SK-N-MC (cell line): ENCODE measurements around the gene SRCAP.
A peak's percentile ranks its signal among the peaks of the same experiment; 100 is the strongest.
"Not testable (repeated sequence)": the region's sequence is repeated elsewhere in the genome, so short reads cannot be mapped to it uniquely, and the experiment has no call there.

Experiments used
- DNase-seq: peaks from one replicate; pipeline ENCODE4 v3.0.0-alpha.2; 2011; ENCODE audit warnings: low read depth, low spot score
- H3K27ac ChIP-seq: fragments of 200-600 bp; sonication (generic); 2 replicates; pipeline ENCODE4 v1.5.1; 2016; ENCODE audit warnings: mixed run types
- H3K36me3 ChIP-seq: fragments of 200-600 bp; sonication (generic); 2 replicates; pipeline ENCODE4 v1.6.1; 2017; ENCODE audit warnings: antibody characterized with exemption, low read length, mixed read lengths; ENCODE audit not compliant: insufficient read depth
- H3K4me3 ChIP-seq: fragments of 200-600 bp; sonication (generic); 2 replicates; pipeline ENCODE4 v1.5.1; 2016
- H3K9ac ChIP-seq: fragments of 200-600 bp; sonication (generic); 2 replicates; pipeline ENCODE4 v1.8.0; 2017; ENCODE audit warnings: mixed run types, mixed read lengths; ENCODE audit not compliant: insufficient read length
- H3K9me3 ChIP-seq: fragments of 200-600 bp; sonication (generic); 2 replicates; pipeline ENCODE4 v1.6.1; 2017; ENCODE audit warnings: low read depth, mild to moderate bottlenecking, antibody characterized with exemption, low read length, moderate library complexity, mixed read lengths
- EZH2 ChIP-seq: fragments of 200-600 bp; sonication (generic); IDR thresholded peaks from one replicate; pipeline ENCODE4 v1.6.1; 2017; ENCODE audit warnings: antibody characterized with exemption
- FOXP2 ChIP-seq: optimal IDR thresholded peaks from 2 replicates; pipeline ENCODE3; 2011; ENCODE audit warnings: mild to moderate bottlenecking, moderate library complexity; ENCODE audit not compliant: insufficient read depth; ENCODE audit errors: extremely low read length, control extremely low read depth
- POLR2AphosphoS5 ChIP-seq: IDR thresholded peaks from 2 replicates; pipeline ENCODE4 v1.6.1; 2012; ENCODE audit warnings: mild to moderate bottlenecking, low read depth, low read length, borderline replicate concordance

Gene SRCAP

DNA sequence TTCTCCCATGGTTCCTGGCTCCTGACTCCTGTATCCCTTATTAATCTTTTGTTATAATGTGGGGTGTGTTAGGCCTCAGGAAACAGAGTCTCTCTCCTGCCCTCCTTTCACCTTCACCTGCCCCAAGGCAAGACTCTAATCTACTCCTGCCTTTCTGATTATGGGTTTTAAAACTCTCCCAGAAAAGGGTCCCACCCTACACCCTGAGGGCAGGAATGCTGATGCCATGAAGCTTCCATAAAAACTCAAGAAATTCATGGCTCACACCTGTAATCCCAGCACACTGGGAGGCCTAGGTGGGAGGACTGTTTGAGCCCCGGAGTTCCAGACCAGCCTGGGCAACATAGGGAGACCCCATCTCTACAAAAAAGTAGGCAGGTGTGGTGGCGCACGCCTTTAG is 18.6 kb upstream of the SRCAP start:
- no peaks in the 10 kb centered on the region for H3K9me3 ChIP-seq
- H3K36me3 ChIP-seq = no peaks in the 10 kb centered on the region
- H3K9ac ChIP-seq = no peak overlapping the region
- TF ChIP-seq EZH2 (no peak), FOXP2 (no peak), POLR2AphosphoS5 (no peak)
- no peak overlapping the region for H3K27ac ChIP-seq
- no peak for DNase-seq
- no peak overlapping the region for H3K4me3 ChIP-seq

DNA sequence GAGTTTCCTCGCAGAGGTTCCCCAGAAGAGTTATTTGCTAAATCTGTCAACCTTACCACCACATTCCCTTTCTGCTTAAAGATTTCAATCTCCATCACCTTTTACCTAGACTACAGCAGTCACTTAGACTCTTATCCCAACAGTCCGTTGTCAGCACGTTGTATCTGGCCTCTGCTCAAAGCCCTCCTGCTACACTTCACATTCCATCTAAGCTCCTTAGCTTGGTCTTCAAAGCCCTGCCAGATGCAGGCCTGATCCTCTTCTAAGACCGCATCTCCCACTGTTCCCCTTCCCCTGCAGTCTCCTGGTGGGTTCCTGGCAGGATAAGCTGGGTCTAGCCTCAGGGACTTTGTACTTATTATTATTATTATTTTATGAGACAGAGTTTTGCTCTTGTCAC is 10.3 kb upstream of the SRCAP start:
- TF ChIP-seq POLR2AphosphoS5 = no peak
- H3K36me3 ChIP-seq = no peaks in the 10 kb centered on the region
- no peaks in the 10 kb centered on the region for H3K9me3 ChIP-seq
- H3K4me3 ChIP-seq = no peak overlapping the region
- no peak overlapping the region for H3K9ac ChIP-seq
- peak overlapping the region; percentile 5; the same call in 1 of the 2 replicates for H3K27ac ChIP-seq
- no peak for DNase-seq

DNA sequence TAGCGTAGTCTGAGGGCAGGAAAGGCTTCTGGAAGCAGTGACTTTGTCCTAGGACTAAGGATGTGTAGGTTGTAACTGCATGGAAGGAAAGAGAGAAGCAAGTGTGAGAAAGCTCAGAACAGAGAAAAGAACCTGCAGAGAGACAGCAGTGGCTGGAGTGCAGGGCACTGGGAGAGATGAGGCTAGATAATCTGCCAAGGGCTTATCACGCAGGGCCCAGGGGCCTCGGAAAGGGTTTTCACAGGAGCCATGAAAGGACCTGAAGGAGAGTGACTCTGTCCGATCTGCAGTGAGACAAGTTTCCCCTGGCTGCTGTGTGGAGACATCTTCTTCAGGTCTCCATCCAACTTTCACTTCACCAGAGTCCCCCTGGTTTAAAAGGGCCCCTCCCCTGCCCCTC is 7.1 kb upstream of the SRCAP start:
- Histone ChIP-seq H3K4me3 (no peak overlapping the region), H3K36me3 (no peaks in the 10 kb centered on the region), H3K9ac (no peak overlapping the region), H3K9me3 (no peaks in the 10 kb centered on the region), H3K27ac (0 out of 2 replicates have a peak overlapping the region, but pooled peaks have one; percentile 19)
- TF ChIP-seq POLR2AphosphoS5 (no peak), EZH2 (no peak)
- no peak for DNase-seq

DNA sequence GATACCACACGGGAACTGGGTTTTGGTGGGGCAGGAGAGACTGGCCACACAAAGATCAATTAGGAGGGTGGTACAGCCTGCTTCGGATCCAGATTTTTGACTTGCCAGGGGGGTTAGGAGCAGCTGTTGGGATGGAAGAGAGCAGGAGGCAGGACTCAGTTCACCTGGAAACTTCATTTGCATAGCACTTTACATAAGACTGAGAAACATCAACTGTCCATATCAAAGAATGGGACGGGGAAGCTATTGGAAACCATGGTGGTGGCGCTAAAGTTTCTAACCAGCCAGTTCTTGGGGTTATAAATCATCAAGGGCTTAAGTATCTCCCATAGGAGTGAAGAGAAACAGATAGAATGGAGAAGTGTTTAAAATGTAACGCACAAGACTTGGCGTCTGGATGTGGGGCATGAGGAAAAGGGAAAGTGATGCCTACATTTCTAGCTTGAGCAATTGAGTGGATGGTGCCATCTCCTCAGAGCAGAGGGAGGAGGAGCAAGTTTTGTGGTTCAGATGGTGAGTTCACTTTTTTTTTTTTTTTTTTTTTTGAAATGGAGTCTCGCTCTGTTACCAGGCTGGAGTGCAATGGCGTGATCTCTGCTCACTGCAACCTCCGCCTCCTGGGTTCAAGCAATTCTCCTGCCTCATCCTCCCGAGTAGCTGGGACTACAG is 6.4 kb upstream of the SRCAP start:
- no peak overlapping the region for H3K4me3 ChIP-seq

DNA sequence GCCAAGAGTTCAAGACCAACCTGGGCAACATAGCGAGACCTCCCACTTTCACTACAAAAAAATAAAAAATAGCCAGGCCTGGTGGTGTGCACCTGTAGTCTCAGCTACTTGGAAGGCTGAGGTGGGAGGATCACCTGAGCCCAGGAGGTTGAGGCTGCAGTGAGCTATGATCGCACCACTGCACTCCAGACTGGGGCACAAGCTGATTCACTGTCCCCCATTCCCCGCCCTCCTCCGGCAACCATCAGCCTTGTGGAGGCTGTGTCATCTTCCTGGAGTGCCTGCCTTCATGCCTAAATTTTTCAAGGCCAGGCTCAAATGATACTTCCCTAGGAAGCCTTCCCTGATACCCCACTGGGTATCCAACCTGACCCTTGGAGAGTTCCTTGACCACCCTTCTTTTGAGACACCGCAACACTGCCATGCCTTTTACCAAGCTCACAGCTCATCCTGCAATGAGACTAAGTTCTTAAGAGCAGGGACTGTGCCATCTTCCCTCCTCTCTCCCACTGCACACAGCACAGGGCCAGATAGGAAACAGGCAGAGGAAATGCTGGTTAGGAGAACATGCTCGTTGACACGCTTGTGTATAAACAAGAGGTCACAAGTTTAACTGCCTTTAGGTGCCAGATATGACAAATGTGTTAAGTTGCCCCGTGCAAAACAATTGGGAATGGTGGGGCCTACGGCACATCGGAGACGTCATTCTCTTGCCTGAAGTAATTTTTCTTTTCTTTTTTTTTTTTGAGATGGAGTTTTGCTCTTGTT is 3.9 kb upstream of the SRCAP start:
- Histone ChIP-seq H3K36me3 (peaks cover 7% of the 10 kb centered on the region), H3K27ac (no peak overlapping the region), H3K9ac (no peak overlapping the region), H3K9me3 (no peaks in the 10 kb centered on the region), H3K4me3 (no peak overlapping the region)
- DNase-seq = no peak
- no peak for TF ChIP-seq FOXP2
- TF ChIP-seq POLR2AphosphoS5 = no peak
- TF ChIP-seq EZH2 = no peak

More for the DNA sequence above, 6.4 kb upstream of the SRCAP start:
- Histone ChIP-seq H3K9me3 (no peaks in the 10 kb centered on the region), H3K9ac (no peak overlapping the region), H3K27ac (no peak overlapping the region), H3K36me3 (no peaks in the 10 kb centered on the region)
- TF ChIP-seq POLR2AphosphoS5 = no peak
- no peak for TF ChIP-seq EZH2
- no peak for TF ChIP-seq FOXP2
- no peak for DNase-seq

DNA sequence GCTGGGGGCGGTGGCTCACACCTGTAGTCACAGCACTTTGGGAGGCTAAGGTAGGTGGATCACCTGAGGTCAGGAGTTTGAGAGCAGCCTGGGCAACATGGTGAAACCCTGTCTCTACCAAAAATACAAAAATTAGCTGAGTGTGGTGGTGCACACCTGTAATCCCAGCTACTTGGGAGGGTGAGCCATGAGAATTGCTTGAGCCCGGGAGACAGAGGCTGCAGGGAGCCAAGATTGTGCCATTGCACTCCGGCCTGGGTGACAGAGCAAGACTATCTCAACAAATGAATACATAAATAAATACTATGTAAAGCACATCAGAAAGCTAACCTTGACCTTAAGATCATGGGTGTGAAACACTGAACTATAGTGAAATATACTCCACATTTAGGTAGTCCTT is 2.3 kb upstream of the SRCAP start:
- H3K27ac ChIP-seq, H3K9ac ChIP-seq, H3K4me3 ChIP-seq, DNase-seq, H3K9me3 ChIP-seq: not testable (repeated sequence)
- peaks cover 22% of the 10 kb centered on the region for H3K36me3 ChIP-seq

DNA sequence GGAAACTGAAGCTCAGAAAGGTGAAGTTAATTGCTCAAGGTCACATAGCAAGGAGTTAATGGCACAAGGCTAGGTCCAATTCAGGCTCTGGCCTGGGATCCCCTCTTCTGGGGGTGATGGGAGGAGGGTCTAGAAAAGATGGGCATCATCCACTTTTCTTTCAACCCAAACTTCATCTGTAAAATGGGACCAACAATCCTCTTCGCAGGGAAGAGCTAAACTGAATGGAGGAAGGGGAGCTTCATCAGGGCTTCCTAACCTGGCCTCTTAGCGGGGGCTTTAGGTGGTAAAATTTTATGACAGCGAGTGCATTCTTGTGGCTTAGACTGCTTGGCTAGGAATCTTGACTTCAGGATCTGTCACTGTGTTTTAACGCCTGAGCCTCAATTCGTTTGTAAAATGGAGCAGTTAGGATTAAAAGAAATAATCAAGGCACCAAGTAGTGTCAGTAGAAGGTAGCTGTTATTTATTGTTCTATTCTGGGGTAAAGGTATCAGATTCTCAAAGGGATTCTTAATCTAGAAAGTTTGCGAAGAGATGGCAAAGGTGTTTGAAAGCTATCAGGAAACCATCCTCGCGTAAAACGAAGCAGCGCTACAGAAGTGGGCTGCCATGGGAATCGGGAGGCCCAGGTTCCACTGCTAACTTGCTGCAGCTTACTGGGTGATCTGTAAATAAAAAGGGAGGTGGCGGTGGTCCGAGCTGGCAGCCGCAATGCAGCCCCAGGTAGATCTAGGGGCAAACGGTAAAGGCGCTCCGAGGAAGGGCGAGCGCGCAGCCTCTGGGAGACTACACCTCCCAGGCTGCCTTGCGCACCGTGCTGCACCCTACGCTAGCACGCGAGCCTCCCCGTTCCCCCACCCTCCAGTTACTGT is 1.5 kb upstream of the SRCAP start:
- H3K9ac ChIP-seq = peak overlapping the region; percentile 100
- DNase-seq = no peak
- peak overlapping the region; percentile 99 for H3K4me3 ChIP-seq
- H3K27ac ChIP-seq = peak overlapping the region; percentile 99; the same call in 1 of the 2 replicates
- peaks cover 28% of the 10 kb centered on the region for H3K36me3 ChIP-seq
- H3K9me3 ChIP-seq = no peaks in the 10 kb centered on the region
- TF ChIP-seq FOXP2 (no peak), EZH2 (no peak), POLR2AphosphoS5 (no peak)

DNA sequence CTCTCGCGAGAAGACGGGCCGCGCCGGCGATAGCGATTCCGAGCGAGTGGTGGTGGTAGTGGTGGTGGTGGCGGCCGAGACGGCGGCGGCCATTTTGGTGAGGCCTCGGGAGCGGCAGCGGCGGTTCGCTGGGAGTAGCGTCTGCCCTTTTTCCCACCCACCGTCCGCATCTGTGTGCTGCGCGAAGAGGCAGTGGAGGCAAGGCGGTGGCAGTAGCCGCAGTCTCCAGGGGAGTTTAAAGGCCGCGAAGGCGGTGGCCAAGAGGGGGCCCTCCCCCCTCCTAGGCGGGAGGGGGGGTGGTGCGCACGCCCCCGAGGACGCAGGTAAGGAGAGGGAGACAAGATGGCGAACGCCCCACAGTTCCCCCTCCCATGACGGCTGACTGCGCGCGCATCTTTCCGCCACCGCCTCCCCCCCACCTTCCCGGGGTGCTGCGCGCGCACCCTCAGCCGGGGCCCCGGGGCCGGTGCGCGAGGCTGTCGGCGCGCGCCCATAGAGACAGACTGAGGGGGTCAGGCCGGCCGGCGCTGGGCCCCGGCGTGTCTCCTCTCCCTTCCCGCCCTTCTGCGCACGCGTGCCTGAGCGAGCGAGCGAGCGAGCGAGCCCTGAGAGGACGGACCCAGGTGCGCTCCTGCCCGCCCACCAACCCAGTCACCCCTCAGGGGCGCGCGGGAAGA is 694 bp upstream of the SRCAP start:
- Histone ChIP-seq H3K36me3 (peaks cover 33% of the 10 kb centered on the region), H3K4me3 (peak overlapping the region; percentile 99), H3K27ac (peak overlapping the region; percentile 99), H3K9me3 (no peaks in the 10 kb centered on the region), H3K9ac (peak overlapping the region; percentile 100)
- TF ChIP-seq FOXP2 = peak; percentile 55
- TF ChIP-seq POLR2AphosphoS5 = peak; percentile 51; the same call in 1 of the 2 replicates
- TF ChIP-seq EZH2 = no peak
- peak; percentile 81 for DNase-seq
